ENCODE measurements around the gene TMEM114. TPM values are rescaled to one million over a fixed set of nuclear protein-coding genes. Genes with fewer than 3 reads are reported as not detected.
"Not testable (repeated sequence)": the region's sequence is repeated elsewhere in the genome, so short reads cannot be mapped to it uniquely, and the experiment has no call there.

Gene TMEM114
- total and polyA plus RNA-seq, 7 experiments from 2014 or later = not detected

GRCh38 chr16:8564934-8565345, 25.4 kb downstream of the TMEM114 start:
- H3K9me3 Mint-ChIP-seq = no peaks in the 10 kb centered on the region
- Histone ChIP-seq H3K27me3 (ENCODE audit: control insufficient read depth in 2 of 2, insufficient read depth in 2 of 2, low read length in 2 of 2) (no peaks in the 10 kb centered on the region), H3K36me3 (ENCODE audit: control insufficient read depth in 2 of 3, insufficient read depth in 3 of 3, low read length in 3 of 3) (no peaks in the 10 kb centered on the region), H3K4me1 (ENCODE audit: control insufficient read depth in 2 of 2, insufficient read depth in 2 of 2, low read length in 2 of 2) (no peaks in the 10 kb centered on the region), H3K27ac (ENCODE audit: low read depth, low read length) (no peak overlapping the region), H3K4me3 (ENCODE audit: low read length) (no peak overlapping the region), H3K9me3 (ENCODE audit: control insufficient read depth in 2 of 3, low read length in 3 of 3) (no peaks in the 10 kb centered on the region)
- H3K4me1 Mint-ChIP-seq = peaks cover 0 to 8% (median 4%) of the 10 kb centered on the region in 7 donors
- POLR2A ChIA-PET = no interaction called here
- CTCF ChIA-PET = no interaction called here
- intact Hi-C loops (cut with micrococcal nuclease) = loop anchor here in 1 of 2 donors (5.0 kb wide), 2 partner anchors 302 to 1692 kb away; partner anchors contain the start of gene CARHSP1
- H3K27me3 Mint-ChIP-seq = peaks cover 0 to 1% (median under 1%) of the 10 kb centered on the region in 5 donors
- DNase-seq (no peak), ATAC-seq (no peak)
- no peaks in the 10 kb centered on the region for H3K36me3 Mint-ChIP-seq
- H3K27ac Mint-ChIP-seq = no peak overlapping the region
- H3K4me3 Mint-ChIP-seq = no peak overlapping the region

GRCh38 chr16:8563944-8564540, 26.3 kb downstream of the TMEM114 start:
- H3K9me3 Mint-ChIP-seq; H3K9me3 ChIP-seq (ENCODE audit: control insufficient read depth in 2 of 3, low read length in 3 of 3); H3K4me1 Mint-ChIP-seq; H3K36me3 ChIP-seq (ENCODE audit: control insufficient read depth in 2 of 3, insufficient read depth in 3 of 3, low read length in 3 of 3); ATAC-seq; DNase-seq; H3K27ac Mint-ChIP-seq; H3K27me3 ChIP-seq (ENCODE audit: control insufficient read depth in 2 of 2, insufficient read depth in 2 of 2, low read length in 2 of 2); H3K4me3 Mint-ChIP-seq; H3K27me3 Mint-ChIP-seq; H3K36me3 Mint-ChIP-seq; H3K4me3 ChIP-seq (ENCODE audit: low read length); CTCF ChIA-PET; H3K27ac ChIP-seq (ENCODE audit: low read depth, low read length); H3K4me1 ChIP-seq (ENCODE audit: control insufficient read depth in 2 of 2, insufficient read depth in 2 of 2, low read length in 2 of 2); POLR2A ChIA-PET; intact Hi-C loops (cut with micrococcal nuclease): not testable (repeated sequence)

GRCh38 chr16:8561496-8561895, 28.8 kb downstream of the TMEM114 start:
- Histone ChIP-seq H3K27ac (ENCODE audit: low read depth, low read length) (no peak overlapping the region), H3K4me1 (ENCODE audit: control insufficient read depth in 2 of 2, insufficient read depth in 2 of 2, low read length in 2 of 2) (no peaks in the 10 kb centered on the region), H3K36me3 (ENCODE audit: control insufficient read depth in 2 of 3, insufficient read depth in 3 of 3, low read length in 3 of 3) (no peaks in the 10 kb centered on the region), H3K27me3 (ENCODE audit: control insufficient read depth in 2 of 2, insufficient read depth in 2 of 2, low read length in 2 of 2) (no peaks in the 10 kb centered on the region), H3K9me3 (ENCODE audit: control insufficient read depth in 2 of 3, low read length in 3 of 3) (no peaks in the 10 kb centered on the region), H3K4me3 (ENCODE audit: low read length) (no peak overlapping the region)
- Mint-ChIP-seq H3K36me3 (no peaks in the 10 kb centered on the region), H3K4me3 (no peak overlapping the region), H3K27me3 (peaks cover 0 to 20% (median 5%) of the 10 kb centered on the region in 5 donors), H3K4me1 (no peaks in the 10 kb centered on the region), H3K27ac (no peak overlapping the region), H3K9me3 (no peaks in the 10 kb centered on the region)
- intact Hi-C loops (cut with micrococcal nuclease) = no loop called here
- ATAC-seq = no peak
- DNase-seq = no peak
- POLR2A ChIA-PET = no interaction called here
- CTCF ChIA-PET = no interaction called here

- Histone ChIP-seq H3K9me3 (ENCODE audit: control insufficient read depth in 2 of 3, low read length in 3 of 3) (no peaks in the 10 kb centered on the region), H3K27ac (ENCODE audit: low read depth, low read length) (no peak overlapping the region), H3K27me3 (ENCODE audit: control insufficient read depth in 2 of 2, insufficient read depth in 2 of 2, low read length in 2 of 2) (no peaks in the 10 kb centered on the region), H3K4me3 (ENCODE audit: low read length) (no peak overlapping the region), H3K4me1 (ENCODE audit: control insufficient read depth in 2 of 2, insufficient read depth in 2 of 2, low read length in 2 of 2) (no peaks in the 10 kb centered on the region), H3K36me3 (ENCODE audit: control insufficient read depth in 2 of 3, insufficient read depth in 3 of 3, low read length in 3 of 3) (no peaks in the 10 kb centered on the region)
- no peak for DNase-seq
- no peak overlapping the region for H3K27ac Mint-ChIP-seq
- H3K4me3 Mint-ChIP-seq = no peak overlapping the region
- ChIA-PET POLR2A (no interaction called here), CTCF (no interaction called here)
- no peak for ATAC-seq
- H3K9me3 Mint-ChIP-seq = peaks cover 0 to 2% (median 0%) of the 10 kb centered on the region in 11 donors
- peaks cover 0 to 1% (median 0%) of the 10 kb centered on the region in 7 donors for H3K4me1 Mint-ChIP-seq
- intact Hi-C loops (cut with micrococcal nuclease) = no loop called here
- H3K36me3 Mint-ChIP-seq = peaks cover 0 to 5% (median 0%) of the 10 kb centered on the region in 5 donors
- H3K27me3 Mint-ChIP-seq = peaks cover 6 to 58% (median 38%) of the 10 kb centered on the region in 5 donors
Measured at GRCh38 chr16:8555400-8555799, 34.9 kb downstream of the TMEM114 start.

- H3K27me3 ChIP-seq (ENCODE audit: control insufficient read depth in 2 of 2, insufficient read depth in 2 of 2, low read length in 2 of 2) = no peaks in the 10 kb centered on the region
- intact Hi-C loops (cut with micrococcal nuclease) = no loop called here
- no peaks in the 10 kb centered on the region for H3K36me3 ChIP-seq (ENCODE audit: control insufficient read depth in 2 of 3, insufficient read depth in 3 of 3, low read length in 3 of 3)
- H3K27me3 Mint-ChIP-seq = peaks cover 6 to 59% (median 38%) of the 10 kb centered on the region in 5 donors
- ChIA-PET CTCF (no interaction called here), POLR2A (no interaction called here)
- no peak overlapping the region for H3K27ac ChIP-seq (ENCODE audit: low read depth, low read length)
- H3K4me3 ChIP-seq (ENCODE audit: low read length) = no peak overlapping the region
- ATAC-seq (no peak), DNase-seq (no peak)
- H3K9me3 Mint-ChIP-seq = peaks cover 0 to 2% (median 0%) of the 10 kb centered on the region in 11 donors
- no peak overlapping the region for H3K27ac Mint-ChIP-seq
- H3K9me3 ChIP-seq (ENCODE audit: control insufficient read depth in 2 of 3, low read length in 3 of 3) = no peaks in the 10 kb centered on the region
- H3K4me3 Mint-ChIP-seq = no peak overlapping the region
- peaks cover 0 to 5% (median 0%) of the 10 kb centered on the region in 5 donors for H3K36me3 Mint-ChIP-seq
- no peaks in the 10 kb centered on the region for H3K4me1 ChIP-seq (ENCODE audit: control insufficient read depth in 2 of 2, insufficient read depth in 2 of 2, low read length in 2 of 2)
- H3K4me1 Mint-ChIP-seq = peaks cover 0 to 1% (median 0%) of the 10 kb centered on the region in 7 donors
Measured at GRCh38 chr16:8554881-8555280, 35.4 kb downstream of the TMEM114 start.

GRCh38 chr16:8554022-8554421, 36.3 kb downstream of the TMEM114 start:
- ChIA-PET POLR2A (no interaction called here), CTCF (no interaction called here)
- Histone ChIP-seq H3K27me3 (ENCODE audit: control insufficient read depth in 2 of 2, insufficient read depth in 2 of 2, low read length in 2 of 2) (no peaks in the 10 kb centered on the region), H3K4me3 (ENCODE audit: low read length) (no peak overlapping the region), H3K4me1 (ENCODE audit: control insufficient read depth in 2 of 2, insufficient read depth in 2 of 2, low read length in 2 of 2) (no peaks in the 10 kb centered on the region), H3K36me3 (ENCODE audit: control insufficient read depth in 2 of 3, insufficient read depth in 3 of 3, low read length in 3 of 3) (no peaks in the 10 kb centered on the region), H3K27ac (ENCODE audit: low read depth, low read length) (no peak overlapping the region), H3K9me3 (ENCODE audit: control insufficient read depth in 2 of 3, low read length in 3 of 3) (no peaks in the 10 kb centered on the region)
- peaks cover 0 to 2% (median 0%) of the 10 kb centered on the region in 11 donors for H3K9me3 Mint-ChIP-seq
- no peak for ATAC-seq
- intact Hi-C loops (cut with micrococcal nuclease) = no loop called here
- H3K4me3 Mint-ChIP-seq = no peak overlapping the region
- H3K36me3 Mint-ChIP-seq = peaks cover 0 to 5% (median 0%) of the 10 kb centered on the region in 5 donors
- DNase-seq = no peak
- H3K27me3 Mint-ChIP-seq = peaks cover 6 to 54% (median 44%) of the 10 kb centered on the region in 5 donors
- H3K27ac Mint-ChIP-seq = no peak overlapping the region
- peaks cover 0 to 1% (median 0%) of the 10 kb centered on the region in 7 donors for H3K4me1 Mint-ChIP-seq
